ACC112 (cell line): ENCODE results near the gene COMTD1.
"Not testable (repeated sequence)": the region's sequence is repeated elsewhere in the genome, so short reads cannot be mapped to it uniquely, and the experiment has no call there.

Source experiments
- H2AFZ ChIP-seq: fragments of 200-600 bp; sonication (generic); one replicate; pipeline ENCODE4 v1.6.0; 2017; ENCODE audit warnings: antibody characterized with exemption, low read length; ENCODE audit not compliant: unreplicated experiment
- H3K27ac ChIP-seq: fragments of 200-600 bp; sonication (generic); 2 replicates; pipeline ENCODE4 v1.5.1; 2014; ENCODE audit warnings: low read depth, mild to moderate bottlenecking, antibody characterized with exemption, low read length, moderate library complexity
- H3K27me3 ChIP-seq: fragments of 200-600 bp; sonication (generic); 2 replicates; pipeline ENCODE4 v1.6.1; 2014; ENCODE audit warnings: mild to moderate bottlenecking, antibody characterized with exemption, low read length, moderate library complexity, mixed read lengths; ENCODE audit not compliant: insufficient read depth
- H3K36me3 ChIP-seq: fragments of 200-600 bp; sonication (generic); 2 replicates; pipeline ENCODE4 v1.6.1; 2016; ENCODE audit warnings: mild to moderate bottlenecking, antibody characterized with exemption, low read length, moderate library complexity, mixed read lengths; ENCODE audit not compliant: insufficient read depth
- H3K4me1 ChIP-seq: fragments of 200-600 bp; sonication (generic); one replicate; pipeline ENCODE4 v1.6.1; 2016; ENCODE audit warnings: low read length, mixed read lengths; ENCODE audit not compliant: insufficient read depth, unreplicated experiment, control insufficient read depth
- H3K4me3 ChIP-seq: fragments of 200-600 bp; sonication (generic); 2 replicates; pipeline ENCODE4 v1.5.1; 2014; ENCODE audit warnings: mild to moderate bottlenecking, low read depth, low read length
- H3K79me2 ChIP-seq: fragments of 200-600 bp; sonication (generic); one replicate; pipeline ENCODE4 v1.6.0; 2016; ENCODE audit warnings: low read length; ENCODE audit not compliant: control insufficient read depth, unreplicated experiment, insufficient read depth

Gene COMTD1

GRCh38 chr10:75203046-75203620 is 32.6 kb downstream of the COMTD1 start:
- Histone ChIP-seq H2AFZ (peak overlapping the region; percentile 80), H3K4me1 (peaks cover 18% of the 10 kb centered on the region), H3K27ac (peak overlapping the region; percentile 7; the same call in 1 of the 2 replicates)
- H3K27me3 ChIP-seq, H3K79me2 ChIP-seq, H3K4me3 ChIP-seq, H3K36me3 ChIP-seq: not testable (repeated sequence)

- H2AFZ ChIP-seq: peak overlapping the region; percentile 80
- H3K79me2 ChIP-seq: no peaks in the 10 kb centered on the region
- H3K4me1 ChIP-seq: peaks cover 18% of the 10 kb centered on the region
- H3K27me3 ChIP-seq: no peaks in the 10 kb centered on the region
- no peaks in the 10 kb centered on the region for H3K36me3 ChIP-seq
- H3K4me3 ChIP-seq: no peak overlapping the region
- H3K27ac ChIP-seq: peak overlapping the region; percentile 7; the same call in 1 of the 2 replicates
Observed at GRCh38 chr10:75202321-75203045, 33.3 kb downstream of the COMTD1 start.

GRCh38 chr10:75201793-75202307 is 33.9 kb downstream of the COMTD1 start:
- no peak overlapping the region for H3K27ac ChIP-seq
- H2AFZ ChIP-seq: no peak overlapping the region
- no peaks in the 10 kb centered on the region for H3K36me3 ChIP-seq
- H3K27me3 ChIP-seq: no peaks in the 10 kb centered on the region
- peaks cover 18% of the 10 kb centered on the region for H3K4me1 ChIP-seq
- no peak overlapping the region for H3K4me3 ChIP-seq
- no peaks in the 10 kb centered on the region for H3K79me2 ChIP-seq

GRCh38 chr10:75199949-75200348 is 35.8 kb downstream of the COMTD1 start:
- not testable (repeated sequence) for H3K27me3 ChIP-seq, H2AFZ ChIP-seq, H3K27ac ChIP-seq, H3K79me2 ChIP-seq, H3K36me3 ChIP-seq, H3K4me3 ChIP-seq
- peaks cover 23% of the 10 kb centered on the region for H3K4me1 ChIP-seq

GRCh38 chr10:75197906-75198305 is 37.9 kb downstream of the COMTD1 start:
- H3K27ac ChIP-seq: no peak overlapping the region
- H3K27me3 ChIP-seq: no peaks in the 10 kb centered on the region
- H3K79me2 ChIP-seq: no peaks in the 10 kb centered on the region
- peaks cover 18% of the 10 kb centered on the region for H3K4me1 ChIP-seq
- no peak overlapping the region for H2AFZ ChIP-seq
- H3K36me3 ChIP-seq: no peaks in the 10 kb centered on the region
- no peak overlapping the region for H3K4me3 ChIP-seq

- Histone ChIP-seq H3K4me1 (peaks cover 10% of the 10 kb centered on the region), H3K27ac (no peak overlapping the region), H3K79me2 (no peaks in the 10 kb centered on the region), H3K4me3 (no peak overlapping the region), H3K36me3 (no peaks in the 10 kb centered on the region), H3K27me3 (no peaks in the 10 kb centered on the region), H2AFZ (no peak overlapping the region)
Observed at GRCh38 chr10:75197066-75197465, 38.7 kb downstream of the COMTD1 start.

- Histone ChIP-seq H3K27me3 (no peaks in the 10 kb centered on the region), H2AFZ (no peak overlapping the region), H3K4me3 (no peak overlapping the region), H3K4me1 (peaks cover 16% of the 10 kb centered on the region), H3K36me3 (no peaks in the 10 kb centered on the region), H3K27ac (no peak overlapping the region), H3K79me2 (no peaks in the 10 kb centered on the region)
Observed at GRCh38 chr10:75195035-75195763, 40.6 kb downstream of the COMTD1 start.

GRCh38 chr10:75194625-75195024 is 41.1 kb downstream of the COMTD1 start:
- not testable (repeated sequence) for H3K4me3 ChIP-seq, H3K27me3 ChIP-seq, H3K27ac ChIP-seq, H3K36me3 ChIP-seq, H2AFZ ChIP-seq, H3K79me2 ChIP-seq
- H3K4me1 ChIP-seq: peaks cover 16% of the 10 kb centered on the region

GRCh38 chr10:75191821-75192568 is 43.8 kb downstream of the COMTD1 start:
- Histone ChIP-seq H3K79me2 (no peaks in the 10 kb centered on the region), H3K4me3 (peak overlapping the region; percentile 64), H3K27ac (peak overlapping the region; percentile 84), H3K27me3 (no peaks in the 10 kb centered on the region), H3K36me3 (no peaks in the 10 kb centered on the region), H3K4me1 (peaks cover 16% of the 10 kb centered on the region), H2AFZ (no peak overlapping the region)

GRCh38 chr10:75189266-75190096 is 46.3 kb downstream of the COMTD1 start:
- no peak overlapping the region for H3K27ac ChIP-seq

More at GRCh38 chr10:75189266-75190096, 46.3 kb downstream of the COMTD1 start:
- Histone ChIP-seq H3K4me3 (no peak overlapping the region), H2AFZ (no peak overlapping the region), H3K79me2 (no peaks in the 10 kb centered on the region), H3K36me3 (no peaks in the 10 kb centered on the region), H3K27me3 (no peaks in the 10 kb centered on the region), H3K4me1 (peaks cover 6% of the 10 kb centered on the region)
